ENCODE data around the gene SULT2A1.

SULT2A1 gene

DNA sequence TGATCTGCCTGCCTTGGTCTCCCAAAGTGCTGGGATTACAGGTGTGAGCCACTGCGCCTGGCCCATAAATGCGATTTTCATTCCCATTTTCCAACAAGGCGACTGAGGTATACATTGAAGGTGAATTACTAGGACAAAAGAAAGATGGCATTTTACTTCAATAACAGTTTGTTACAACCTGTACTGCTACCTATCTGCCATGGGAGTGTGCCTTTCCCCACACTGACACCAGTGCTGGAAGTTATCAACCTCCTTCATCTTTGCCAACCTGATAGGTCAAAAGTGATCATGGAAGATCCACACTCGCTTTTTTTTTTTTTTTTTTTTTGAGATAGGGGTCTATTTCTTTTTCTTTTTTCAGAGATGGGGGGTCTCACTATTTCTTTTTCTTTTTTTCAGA, 53.4 kb downstream of the SULT2A1 start:
- ChIA-PET CTCF (no interaction called here), POLR2A (no interaction called here)
- DNase-seq (ENCODE audit: extremely low spot score) = no peak
- no peak for TF ChIP-seq CTCF (IDR thresholded peaks at IDR 0.05; ENCODE audit: control extremely low read depth, extremely low read depth, low read depth, missing control alignments)

- DNase-seq (ENCODE audit: extremely low spot score) = no peak
- ChIA-PET CTCF (interaction anchor here (1.1 to 1.7 kb wide), 3 partner anchors 11 to 37 kb away, joined by 3 to 7 read pairs (median 5); no protein-coding TSS in a partner anchor), POLR2A (no interaction called here)
Observed at GRCh38 chr19:47826800-47827199, 59.3 kb downstream of the SULT2A1 start.

GRCh38 chr19:47824396-47824795, 61.7 kb downstream of the SULT2A1 start:
- no peak for TF ChIP-seq CTCF (IDR thresholded peaks at IDR 0.05; ENCODE audit: control extremely low read depth, extremely low read depth, low read depth, missing control alignments)
- CTCF ChIA-PET = interaction anchor here (2.3 kb wide), 1 partner anchor 10 kb away, joined by 8 read pairs; no protein-coding TSS in a partner anchor
- POLR2A ChIA-PET = no interaction called here
- DNase-seq (ENCODE audit: extremely low spot score) = no peak

More at GRCh38 chr19:47826800-47827199, 59.3 kb downstream of the SULT2A1 start:
- no peak for TF ChIP-seq CTCF (IDR thresholded peaks at IDR 0.05; ENCODE audit: control extremely low read depth, extremely low read depth, low read depth, missing control alignments)

DNA sequence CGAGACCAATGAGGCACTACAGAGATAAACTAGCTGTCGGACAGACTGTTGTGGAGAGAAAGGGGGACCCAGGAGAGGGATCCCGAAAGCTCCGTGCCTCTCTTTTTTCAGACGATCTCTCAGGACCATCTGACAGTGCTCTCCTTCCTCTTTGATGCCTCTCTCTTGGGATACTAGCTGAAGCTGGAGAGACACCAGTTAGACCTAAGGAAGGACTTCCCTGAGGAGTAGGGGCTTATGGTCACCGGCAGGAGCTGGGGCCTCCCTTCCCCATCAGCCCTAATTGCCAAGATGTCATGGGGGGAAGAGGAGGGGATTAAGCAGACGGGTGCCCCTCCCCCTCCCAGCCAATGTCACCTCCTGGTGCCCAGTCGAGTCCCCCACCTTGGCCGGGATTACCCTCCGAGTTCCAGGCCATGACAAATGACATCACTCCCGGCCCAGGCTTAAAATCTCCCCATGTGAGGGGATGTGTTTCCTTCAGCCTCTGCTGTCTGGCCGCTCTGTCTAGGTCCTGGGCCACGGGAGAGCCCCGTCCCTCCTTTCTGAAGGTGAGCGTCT, 64.6 kb downstream of the SULT2A1 start, which contains the start of gene CRX:
CRX (plus strand) TSS at position 478 of the 561 bp plus-strand sequence. CDS start 12,507 bp downstream, outside the sequence.
- no peak for DNase-seq (ENCODE audit: extremely low spot score)
- no peak for TF ChIP-seq CTCF (IDR thresholded peaks at IDR 0.05; ENCODE audit: control extremely low read depth, extremely low read depth, low read depth, missing control alignments)
- CTCF ChIA-PET = no interaction called here
- POLR2A ChIA-PET = no interaction called here

Data from GM10248 (cell line).